ENCODE results near the gene KCNH8. TPM values are rescaled to one million over a fixed set of nuclear protein-coding genes. Genes with fewer than 3 reads are reported as not detected.

KCNH8 gene
- total and polyA plus RNA-seq, 10 of the 15 experiments (the other 5 are each of a cell fraction or from before 2014, with no cell fraction given) = under 0.01 to 0.18 (median 0.07) TPM; not detected in 2

GRCh38 chr3:19364148-19364547, 215.8 kb downstream of the KCNH8 start:
- ATAC-seq (no peak), DNase-seq (ENCODE audit: low read depth, low spot score) (no peak), FAIRE-seq (no peak)
- H3K4me3 ChIP-seq = no peak overlapping the region
- no peak for TF ChIP-seq PAX8 (IDR thresholded peaks at IDR 0.05)
- TF ChIP-seq FOXK2 (IDR thresholded peaks at IDR 0.05) = no peak
- no peaks in the 10 kb centered on the region for H4K20me1 ChIP-seq (ENCODE audit: control insufficient read depth, insufficient read depth)
- WGBS (ENCODE audit: insufficient coverage, insufficient replicate concordance, low lambda C conversion rate, missing lambda C conversion rate) = 98% methylated on average over 8 of the region's 8 CpGs
- no peak overlapping the region for H3K27ac ChIP-seq (ENCODE audit: control insufficient read depth, insufficient read depth)
- intact Hi-C loops (cut with micrococcal nuclease; ENCODE audit: unreplicated experiment) = loop anchor here (5.0 kb wide), 1 partner anchor 178 kb away; no protein-coding TSS in a partner anchor
- no peaks in the 10 kb centered on the region for H3K36me3 ChIP-seq (ENCODE audit: control insufficient read depth in 2 of 2, insufficient read depth in 2 of 2, low read length in 1 of 2)
- H3K9ac ChIP-seq (ENCODE audit: control insufficient read depth, insufficient read depth, low read length) = no peak overlapping the region
- SMC1A ChIA-PET (ENCODE audit: uncharacterized antibody, unreplicated experiment) = no interaction called here
- in situ Hi-C loops (cut with MboI) = no loop called here
- H3K27me3 ChIP-seq (replicated peaks in 1 of 2; ENCODE audit: control insufficient read depth in 2 of 2, insufficient read depth in 2 of 2, low read length in 1 of 2) = no peaks in the 10 kb centered on the region
- no peak overlapping the region for H2AFZ ChIP-seq (ENCODE audit: control insufficient read depth, low read depth, low read length)
- POLR2A ChIA-PET = no interaction called here
- RAD21 ChIA-PET (ENCODE audit: unreplicated experiment) = no interaction called here
- no peaks in the 10 kb centered on the region for H3K79me2 ChIP-seq (ENCODE audit: control insufficient read depth, insufficient read depth, low read length)
- no peak overlapping the region for H3K4me2 ChIP-seq (ENCODE audit: control insufficient read depth, insufficient read depth)
- H3K4me1 ChIP-seq (ENCODE audit: control insufficient read depth, insufficient read depth, low read length) = peaks cover 8% of the 10 kb centered on the region
- CTCF ChIA-PET = interaction anchor here (3.3 kb wide), 1 partner anchor 16 kb away, joined by 23 read pairs; no protein-coding TSS in a partner anchor
- no TSS peak for BruUV-seq (replicated peaks)
- H3K9me3 ChIP-seq (replicated peaks; ENCODE audit: control insufficient read depth, insufficient read depth, low read length) = peaks cover 2% of the 10 kb centered on the region; the same call in 1 of the 3 replicates

- in situ Hi-C loops (cut with MboI) (no loop called here), intact Hi-C loops (cut with micrococcal nuclease; ENCODE audit: unreplicated experiment) (no loop called here)
- WGBS (ENCODE audit: insufficient coverage, insufficient replicate concordance, low lambda C conversion rate, missing lambda C conversion rate) = 50% methylated on average over 6 of the region's 6 CpGs
- CTCF ChIA-PET = no interaction called here
- SMC1A ChIA-PET (ENCODE audit: uncharacterized antibody, unreplicated experiment) = no interaction called here
- Histone ChIP-seq H2AFZ (ENCODE audit: control insufficient read depth, low read depth, low read length) (no peak overlapping the region), H3K4me1 (ENCODE audit: control insufficient read depth, insufficient read depth, low read length) (peaks cover 8% of the 10 kb centered on the region), H3K79me2 (ENCODE audit: control insufficient read depth, insufficient read depth, low read length) (no peaks in the 10 kb centered on the region), H4K20me1 (ENCODE audit: control insufficient read depth, insufficient read depth) (no peaks in the 10 kb centered on the region), H3K4me3 (no peak overlapping the region), H3K27ac (ENCODE audit: control insufficient read depth, insufficient read depth) (no peak overlapping the region), H3K9me3 (replicated peaks; ENCODE audit: control insufficient read depth, insufficient read depth, low read length) (peaks cover 2% of the 10 kb centered on the region; the same call in 1 of the 3 replicates), H3K4me2 (ENCODE audit: control insufficient read depth, insufficient read depth) (no peak overlapping the region), H3K9ac (ENCODE audit: control insufficient read depth, insufficient read depth, low read length) (no peak overlapping the region), H3K27me3 (replicated peaks in 1 of 2; ENCODE audit: control insufficient read depth in 2 of 2, insufficient read depth in 2 of 2, low read length in 1 of 2) (no peaks in the 10 kb centered on the region), H3K36me3 (ENCODE audit: control insufficient read depth in 2 of 2, insufficient read depth in 2 of 2, low read length in 1 of 2) (no peaks in the 10 kb centered on the region)
- POLR2A ChIA-PET = interaction anchor here (0.5 kb wide), 1 partner anchor 120 kb away, joined by 4 read pairs; no protein-coding TSS in a partner anchor
- DNase-seq (ENCODE audit: low read depth, low spot score) (no peak), FAIRE-seq (no peak), ATAC-seq (no peak)
- RAD21 ChIA-PET (ENCODE audit: unreplicated experiment) = no interaction called here
- no peak for TF ChIP-seq SMARCA5 (IDR thresholded peaks at IDR 0.05)
- BruUV-seq (replicated peaks) = no TSS peak
These were observed 217.2 kb downstream of the KCNH8 start for GRCh38 chr3:19365471-19365870.
